K562 (cell line): Measurements from ENCODE around the gene CAV1. TPM values are rescaled to one million over a fixed set of nuclear protein-coding genes. Genes with fewer than 3 reads are reported as not detected.
A peak's percentile ranks its signal among the peaks of the same experiment; 100 is the strongest.

ENCODE experiments used
- ATAC-seq: fragments of 200-7000 bp; cut with Tn5 transposase; 3 replicates; pipeline ENCODE4 v1.9.1; 2020; ENCODE audit warnings: moderate library complexity
- BruUV-seq: library from RNA; stranded (reverse); fragments of 400-500 nt; replicated peaks from 2 replicates; lab custom pipeline; 2021; lab: Mats Ljungman, UMichigan
- CTCF ChIA-PET: fragments of 300-600 bp; formaldehyde crosslinking; extraction: SDS; loops from one replicate; lab custom pipeline; 2021; ENCODE audit warnings: low intra/inter-chr PET ratio; lab: Yijun Ruan, JAX
- POLR2A ChIA-PET: fragments of 300-600, 350-650 bp; sonication (Branson Sonifier 250); formaldehyde crosslinking; extraction: SDS; loops from one replicate; lab custom pipeline; 2021; ENCODE audit warnings: antibody characterized with exemption, inconsistent platforms; lab: Yijun Ruan, JAX
- DNase-seq, 4 experiments: peaks; one replicate each; pipeline versions ENCODE4 v3.0.0 to v3.0.0-alpha.2; 2011 to 2018; ENCODE audit warnings: low spot score in 3 of 4, mixed read lengths in 3 of 4; ENCODE audit errors: extremely low read depth in 1 of 4
- FAIRE-seq: peaks from 2 replicates; lab custom pipeline; 2011; peaks lifted over from hg19 to GRCh38; lab: Jason Lieb, UNC
- H2AFZ ChIP-seq: 2 replicates; pipeline ENCODE4 v1.6.0; 2011; ENCODE audit warnings: low read depth, low read length, control low read depth, inconsistent platforms
- H3K27ac ChIP-seq: fragments of 200-600 bp; 3 replicates; pipeline ENCODE4 v1.8.0; 2011; ENCODE audit warnings: low read depth, mild to moderate bottlenecking, control low read depth, inconsistent platforms, low read length, moderate library complexity, mixed read lengths; ENCODE audit errors: extremely low read depth
- H3K27me3 ChIP-seq, 2 experiments: fragments of 300-600 bp in 1 of 2; 2 replicates in 1 of 2; 3 replicates in 1 of 2; pipeline versions ENCODE4 v1.6.0 to v1.8.0; 2011; ENCODE audit warnings: inconsistent platforms in 2 of 2, low read length in 2 of 2, mild to moderate bottlenecking in 1 of 2, mixed read lengths in 1 of 2, moderate library complexity in 1 of 2; ENCODE audit not compliant: control insufficient read depth in 2 of 2, insufficient read depth in 2 of 2
- H3K36me3 ChIP-seq: fragments of 300-600 bp; 3 replicates; pipeline ENCODE4 v1.8.0; 2011; ENCODE audit warnings: mild to moderate bottlenecking, low read length, inconsistent platforms; ENCODE audit not compliant: control insufficient read depth, insufficient read depth
- H3K4me1 ChIP-seq, 2 experiments: fragments of 200-600 bp in 1 of 2; replicated peaks in 1 of 2; 2 replicates in 1 of 2; 3 replicates in 1 of 2; pipeline versions ENCODE4 v1.5.1 to v1.8.0; 2011; ENCODE audit warnings: inconsistent platforms in 2 of 2, low read length in 2 of 2, mild to moderate bottlenecking in 1 of 2, mixed read lengths in 1 of 2, moderate library complexity in 1 of 2; ENCODE audit not compliant: control insufficient read depth in 2 of 2, insufficient read depth in 2 of 2
- H3K4me2 ChIP-seq: 2 replicates; pipeline ENCODE4 v1.6.1; 2011; ENCODE audit warnings: low read length, control low read depth, inconsistent platforms, mixed read lengths; ENCODE audit not compliant: insufficient read depth
- H3K4me3 ChIP-seq: fragments of 200-600 bp; sonication (generic), shearing (Covaris generic); 2 replicates; pipeline ENCODE4 v1.5.1; 2016; ENCODE audit warnings: control low read depth, inconsistent platforms
- H3K79me2 ChIP-seq: fragments of 200-600 bp; 3 replicates; pipeline ENCODE4 v1.8.0; 2011; ENCODE audit warnings: low read length, inconsistent platforms; ENCODE audit not compliant: control insufficient read depth, insufficient read depth
- H3K9ac ChIP-seq, 2 experiments: 2 replicates each; pipeline versions ENCODE4 v1.6.0 to v1.6.1; 2011; ENCODE audit warnings: low read depth in 2 of 2, low read length in 2 of 2, control low read depth in 1 of 2, inconsistent platforms in 1 of 2, mild to moderate bottlenecking in 1 of 2, mixed read lengths in 1 of 2; ENCODE audit not compliant: insufficient read depth in 1 of 2
- H3K9me1 ChIP-seq: one replicate; pipeline ENCODE4 v1.6.0; 2011; ENCODE audit warnings: inconsistent platforms, mild to moderate bottlenecking, low read length, moderate library complexity; ENCODE audit not compliant: control insufficient read depth, insufficient read depth
- H3K9me3 ChIP-seq: replicated peaks from 2 replicates; pipeline ENCODE4 v1.5.1; 2011; ENCODE audit warnings: low read depth, low read length, inconsistent platforms; ENCODE audit not compliant: control insufficient read depth, insufficient read depth
- H4K20me1 ChIP-seq: replicated peaks from 2 replicates; pipeline ENCODE4 v1.6.1; 2011; ENCODE audit warnings: low read length, inconsistent platforms, mixed read lengths; ENCODE audit not compliant: control insufficient read depth, insufficient read depth
- BRCA1 ChIP-seq, 2 experiments: fragments of 450-650 bp in 1 of 2; sonication (generic) in 1 of 2; formaldehyde crosslinking in 1 of 2; IDR thresholded peaks; 2 replicates each; pipeline versions ENCODE4 v1.5.0 to v1.6.1; 2017 to 2020; ENCODE audit warnings: mild to moderate bottlenecking in 1 of 2, missing genetic modification reagents in 1 of 2
- DACH1 ChIP-seq: fragments of 450-650 bp; IDR thresholded peaks from 2 replicates; pipeline ENCODE4 v1.6.1; 2018; ENCODE audit not compliant: partially characterized antibody
- FOXM1 ChIP-seq, 2 experiments: fragments of 450-650 bp in 1 of 2; sonication (generic) in 1 of 2; formaldehyde crosslinking in 1 of 2; IDR thresholded peaks; 2 replicates each; pipeline versions ENCODE4 v1.6.1 to v1.9.0; 2017 to 2022; ENCODE audit warnings: low read depth in 2 of 2, mild to moderate bottlenecking in 2 of 2, missing genetic modification reagents in 1 of 2, moderate library complexity in 1 of 2
- GATAD2B ChIP-seq: fragments of 450-650 bp; IDR thresholded peaks from 2 replicates; pipeline ENCODE4 v1.6.1; 2017; ENCODE audit warnings: mild to moderate bottlenecking, borderline replicate concordance
- HDAC1 ChIP-seq, 2 experiments: fragments of 450-650 bp; IDR thresholded peaks; 2 replicates each; pipeline ENCODE4 v1.6.1; 2016 to 2017; ENCODE audit warnings: inconsistent platforms in 1 of 2, mild to moderate bottlenecking in 1 of 2, moderate library complexity in 1 of 2
- HNRNPH1 ChIP-seq: fragments of 200-400 bp; formaldehyde crosslinking; optimal IDR thresholded peaks from 2 replicates; pipeline ENCODE3; 2017; ENCODE audit warnings: low read depth, mild to moderate bottlenecking, low read length, moderate library complexity
- JUND ChIP-seq, 2 experiments: IDR thresholded peaks; 2 replicates in 1 of 2; 3 replicates in 1 of 2; pipeline ENCODE4 v1.6.1; 2011; ENCODE audit warnings: borderline replicate concordance in 2 of 2, low read depth in 2 of 2, low read length in 2 of 2, improper control_type of control experiment in 1 of 2, missing biosample characterization in 1 of 2, missing genetic modification characterization in 1 of 2, missing genetic modification reagents in 1 of 2
- KDM1A ChIP-seq, 2 experiments: fragments of 450-650 bp; IDR thresholded peaks; 2 replicates each; pipeline ENCODE4 v1.6.1; 2016; ENCODE audit warnings: mild to moderate bottlenecking in 2 of 2
- RBM25 ChIP-seq: fragments of 200-400 bp; formaldehyde crosslinking; IDR thresholded peaks from 2 replicates; pipeline ENCODE4 v1.6.1; 2018; ENCODE audit warnings: low read length, low read depth, moderate library complexity; ENCODE audit not compliant: severe bottlenecking
- TAF9B ChIP-seq: fragments of 450-650 bp; IDR thresholded peaks from 2 replicates; pipeline ENCODE4 v1.6.1; 2018; ENCODE audit warnings: mild to moderate bottlenecking; ENCODE audit not compliant: partially characterized antibody
- ZBTB2 ChIP-seq: fragments of 450-650 bp; IDR thresholded peaks from 2 replicates; pipeline ENCODE4 v1.6.1; 2016; ENCODE audit warnings: antibody characterized with exemption
- ZNF134 ChIP-seq: fragments of 250-450 bp; sonication (Bioruptor Pico); conservative IDR thresholded peaks from 2 replicates; pipeline ENCODE4 v1.4.0; 2020
- WGBS: fragments of 100-300 bp; shearing (Covaris generic); methylation state at CpG from one replicate; pipeline ENCODE4 v1.1.6; 2016; ENCODE audit warnings: low coverage, mixed read lengths; ENCODE audit not compliant: insufficient coverage; ENCODE audit errors: missing lambda C conversion rate; 5-methylcytosine and 5-hydroxymethylcytosine counted together
- in situ Hi-C: fragments of 300-500 bp; cut with MboI; formaldehyde crosslinking; loops from 4 replicates; pipeline ENCODE4 v1.15.0; 2018; ENCODE audit warnings: inconsistent platforms, mixed read lengths
- intact Hi-C: fragments of 100-400 bp; cut with micrococcal nuclease; formaldehyde crosslinking; loops from 2 replicates; pipeline ENCODE4 v1.14.2; 2022
- polyA plus RNA-seq, 8 experiments: library from polyadenylated mRNA; depleted of rRNA in 4 of 8; stranded (reverse) in 5 of 8; unstranded in 3 of 8; fragments of >200 nt; fragmentation: Nextera tagmentation in 2 of 8; fragmentation: Illumina TruSeq in 1 of 8; extraction: Ambion mirVana in 2 of 8; extraction: Trizol in 1 of 8; gene quantifications; 2 replicates each; pipeline versions ENCODE4 v1.2.1 to v1.2.3, GENCODE V29; 2011 to 2014; ENCODE audit warnings: inconsistent platforms in 1 of 8, missing spikeins in 1 of 8
- total RNA-seq, 7 experiments: library from RNA; depleted of rRNA in 6 of 7; stranded (reverse); fragments of >200 nt in 6 of 7; fragmentation: Illumina TruSeq in 2 of 7; extraction: Trizol in 2 of 7; gene quantifications; 2 replicates each; pipeline versions ENCODE4 v1.2.1 to v1.2.3, GENCODE V29; 2011 to 2021; ENCODE audit warnings: low replicate concordance in 1 of 7
- TF ChIP-seq, protein P1 (sequence below): fragments of 450-650 bp; IDR thresholded peaks from 2 replicates; pipeline ENCODE4 v1.7.1; 2018; ENCODE audit warnings: mild to moderate bottlenecking, low read depth; ENCODE audit not compliant: partially characterized antibody

The CAV1 gene
- total and polyA plus RNA-seq, 9 of the 15 experiments (the other 6 are each of a cell fraction or from before 2014, with no cell fraction given), result 0.08 to 1.5 (median 0.63) TPM

DNA sequence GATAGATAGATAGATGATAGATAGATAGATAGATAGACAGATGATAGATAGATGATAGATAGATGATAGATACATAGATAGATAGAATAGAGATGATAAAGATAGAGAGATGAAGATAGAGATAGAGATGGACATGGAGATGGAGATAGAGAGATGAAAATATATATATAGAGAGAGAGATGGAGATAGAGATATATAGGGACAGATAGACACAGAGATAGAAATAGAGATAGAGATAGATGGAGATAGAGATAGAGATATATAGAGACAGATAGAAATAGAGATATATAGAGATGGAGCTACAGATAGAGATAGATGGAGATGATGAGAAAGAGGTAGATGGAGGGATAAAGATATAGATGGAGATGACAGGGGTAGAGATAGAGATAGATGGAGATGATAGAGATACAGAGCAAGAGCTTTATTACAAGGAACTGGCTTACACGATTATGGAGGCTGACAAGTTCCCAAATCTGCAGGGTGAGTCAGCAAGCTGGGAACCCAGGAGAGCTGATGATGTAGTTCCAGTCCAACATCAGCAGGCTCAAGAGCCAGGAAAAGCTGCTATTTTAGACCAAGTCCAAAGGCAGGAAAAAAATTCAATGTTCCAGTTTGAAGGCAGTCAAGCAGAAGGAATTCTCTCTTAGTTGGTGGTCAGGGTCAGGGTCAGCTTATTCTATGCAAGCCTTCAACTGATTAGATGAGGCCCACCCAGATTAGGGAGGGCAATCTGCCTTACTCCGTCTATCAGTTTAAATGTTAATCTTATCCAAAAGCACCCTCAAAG lies 37.1 kb downstream of the CAV1 start:
- ATAC-seq (no peak), DNase-seq (no peak), FAIRE-seq (no peak)
- H3K4me3 ChIP-seq, result no peak overlapping the region
- ChIA-PET POLR2A (interaction anchor here (1.7 kb wide), 1 partner anchor 11 kb away, joined by 6 read pairs; no protein-coding TSS in a partner anchor), CTCF (no interaction called here)
- H2AFZ ChIP-seq, result no peak overlapping the region
- no peak overlapping the region for H3K4me2 ChIP-seq
- H3K27me3 ChIP-seq, result peaks cover 11 to 17% of the 10 kb centered on the region in 2 experiments; a peak in 3 of 5 replicates
- H3K27ac ChIP-seq, result no peak overlapping the region
- in situ Hi-C loops, result no loop called here
- no peaks in the 10 kb centered on the region for H3K79me2 ChIP-seq
- no peaks in the 10 kb centered on the region for H4K20me1 ChIP-seq
- intact Hi-C loops, result no loop called here
- no peaks in the 10 kb centered on the region for H3K9me3 ChIP-seq
- WGBS, result 0% methylated on average over 2 of the region's 2 CpGs
- no peaks in the 10 kb centered on the region for H3K36me3 ChIP-seq
- TF ChIP-seq HNRNPH1, result no peak
- TF ChIP-seq BRCA1 (IDR thresholded peaks at IDR 0.05), result no peak
- TF ChIP-seq BRCA1 (CRISPR knock-in tag; IDR thresholded peaks at IDR 0.05), result no peak
- no peak for TF ChIP-seq JUND (IDR thresholded peaks at IDR 0.05; ENCODE audit: borderline replicate concordance, low read depth, low read length)
- TF ChIP-seq JUND (tag; IDR thresholded peaks at IDR 0.05; ENCODE audit: borderline replicate concordance, low read depth, low read length), result no peak
- TF ChIP-seq ZNF134 (CRISPR knock-in tag), result peak; percentile 99
- TF ChIP-seq HDAC1 (IDR thresholded peaks at IDR 0.05), result 0 out of 4 replicates have a peak, but pooled peaks of 1 of the 2 experiments have one; percentile 27
- TF ChIP-seq, protein P1, sequence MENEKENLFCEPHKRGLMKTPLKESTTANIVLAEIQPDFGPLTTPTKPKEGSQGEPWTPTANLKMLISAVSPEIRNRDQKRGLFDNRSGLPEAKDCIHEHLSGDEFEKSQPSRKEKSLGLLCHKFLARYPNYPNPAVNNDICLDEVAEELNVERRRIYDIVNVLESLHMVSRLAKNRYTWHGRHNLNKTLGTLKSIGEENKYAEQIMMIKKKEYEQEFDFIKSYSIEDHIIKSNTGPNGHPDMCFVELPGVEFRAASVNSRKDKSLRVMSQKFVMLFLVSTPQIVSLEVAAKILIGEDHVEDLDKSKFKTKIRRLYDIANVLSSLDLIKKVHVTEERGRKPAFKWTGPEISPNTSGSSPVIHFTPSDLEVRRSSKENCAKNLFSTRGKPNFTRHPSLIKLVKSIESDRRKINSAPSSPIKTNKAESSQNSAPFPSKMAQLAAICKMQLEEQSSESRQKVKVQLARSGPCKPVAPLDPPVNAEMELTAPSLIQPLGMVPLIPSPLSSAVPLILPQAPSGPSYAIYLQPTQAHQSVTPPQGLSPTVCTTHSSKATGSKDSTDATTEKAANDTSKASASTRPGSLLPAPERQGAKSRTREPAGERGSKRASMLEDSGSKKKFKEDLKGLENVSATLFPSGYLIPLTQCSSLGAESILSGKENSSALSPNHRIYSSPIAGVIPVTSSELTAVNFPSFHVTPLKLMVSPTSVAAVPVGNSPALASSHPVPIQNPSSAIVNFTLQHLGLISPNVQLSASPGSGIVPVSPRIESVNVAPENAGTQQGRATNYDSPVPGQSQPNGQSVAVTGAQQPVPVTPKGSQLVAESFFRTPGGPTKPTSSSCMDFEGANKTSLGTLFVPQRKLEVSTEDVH, result no peak
- 0 out of 2 replicates have a peak, but pooled peaks have one; percentile 21 for TF ChIP-seq FOXM1 (IDR thresholded peaks at IDR 0.05; ENCODE audit: low read depth)
- TF ChIP-seq FOXM1 (CRISPR knock-in tag; IDR thresholded peaks at IDR 0.05; ENCODE audit: low read depth), result no peak
- peak; percentile 33 to 40; a peak in 1 of 4 replicates for TF ChIP-seq KDM1A (IDR thresholded peaks at IDR 0.05)
- TF ChIP-seq GATAD2B, result 0 out of 2 replicates have a peak, but pooled peaks have one; percentile 31
- TF ChIP-seq RBM25, result peak; percentile 84
- TF ChIP-seq ZBTB2, result peak; percentile 80
- peak; percentile 51 for TF ChIP-seq DACH1
- TF ChIP-seq TAF9B, result peak; percentile 21
- no peaks in the 10 kb centered on the region for H3K4me1 ChIP-seq
- H3K9ac ChIP-seq, result no peak overlapping the region
- BruUV-seq, result no TSS peak
- no peaks in the 10 kb centered on the region for H3K9me1 ChIP-seq
